HG02870 (cell line): ENCODE measurements around the gene RSL1D1.
"Not testable (repeated sequence)": the region's sequence is repeated elsewhere in the genome, so short reads cannot be mapped to it uniquely, and the experiment has no call there.

Experiments
- ATAC-seq: cut with Tn5 transposase; IDR thresholded peaks from one replicate; pipeline ENCODE4 v1.9.1; 2021; ENCODE audit warnings: mild to moderate bottlenecking, moderate library complexity; ENCODE audit not compliant: unreplicated experiment

Gene RSL1D1

GRCh38 chr16:11799509-11800381 lies 51.6 kb downstream of the RSL1D1 start:
- no peak for ATAC-seq

GRCh38 chr16:11799017-11799381 lies 52.3 kb downstream of the RSL1D1 start:
- no peak for ATAC-seq

DNA sequence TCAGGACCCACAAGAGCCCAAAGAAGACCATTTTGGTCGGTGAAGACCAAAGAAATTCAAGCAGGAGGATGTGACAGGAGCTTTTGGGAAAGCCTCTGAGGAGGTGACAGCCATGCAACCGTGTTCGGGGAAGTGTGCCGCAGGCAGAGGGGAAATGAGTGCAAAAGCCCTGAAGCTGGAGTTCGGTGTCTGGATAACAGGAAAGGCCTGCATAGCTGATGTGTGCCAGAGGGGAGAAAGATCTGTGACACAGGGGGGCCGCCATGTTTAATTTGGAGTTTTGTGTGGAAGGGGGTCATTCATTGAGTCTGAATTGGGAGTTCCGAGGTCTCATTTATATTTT lies 53.4 kb downstream of the RSL1D1 start:
- ATAC-seq = no peak

- peak; percentile 86 for ATAC-seq
Measured at GRCh38 chr16:11797166-11797956, 54.0 kb downstream of the RSL1D1 start, which contains the start of gene ZC3H7A. TSS of gene ZC3H7A (minus strand) at chr16:11797258. CDS start at chr16:11782354, 14,904 bp downstream.

DNA sequence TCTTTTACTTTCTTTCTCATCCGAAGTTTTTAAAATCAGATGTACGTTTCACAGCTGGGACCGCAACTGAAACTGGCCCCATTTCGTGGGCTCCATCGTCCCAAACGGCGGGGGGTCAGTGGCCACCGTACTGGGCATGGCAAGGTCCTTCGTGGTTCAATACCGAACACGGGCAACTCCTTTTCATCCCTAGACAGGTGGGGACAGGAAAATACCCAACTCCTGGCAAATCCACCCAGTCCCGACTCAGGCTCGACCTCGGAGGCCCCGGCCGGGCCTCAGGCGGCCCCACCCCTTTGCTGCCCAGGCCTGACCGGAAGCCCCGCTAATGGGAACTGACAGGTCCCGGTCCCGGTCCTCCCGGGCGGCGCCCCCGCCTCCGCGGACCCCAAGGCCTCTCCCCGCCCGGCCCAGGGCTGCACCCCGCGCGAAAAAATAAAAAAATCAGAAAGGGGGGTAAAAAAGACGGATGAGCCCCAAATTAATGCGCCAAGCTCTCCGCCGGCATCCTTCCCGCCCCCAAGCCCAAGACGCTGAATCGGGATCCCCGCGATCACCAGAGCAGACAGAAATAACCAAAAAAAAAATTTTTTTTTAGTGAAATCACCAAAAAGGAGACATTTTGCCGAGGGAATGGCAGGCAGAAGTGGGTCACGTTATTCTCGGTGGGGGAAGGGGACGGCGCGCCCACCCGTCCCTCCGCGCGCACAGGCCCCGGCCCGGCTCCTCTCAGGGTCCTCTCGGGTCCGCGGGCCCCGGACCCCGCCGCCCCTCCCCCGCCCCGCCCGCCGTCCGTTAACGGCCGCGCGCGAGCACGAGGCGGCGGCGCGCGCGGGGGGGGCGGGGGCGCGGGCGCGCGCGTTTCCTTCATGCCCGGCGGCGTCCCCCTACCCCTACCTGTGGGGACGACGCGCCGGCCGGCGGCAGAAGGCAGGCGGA lies 54.8 kb downstream of the RSL1D1 start:
- ATAC-seq = peak; percentile 5

DNA sequence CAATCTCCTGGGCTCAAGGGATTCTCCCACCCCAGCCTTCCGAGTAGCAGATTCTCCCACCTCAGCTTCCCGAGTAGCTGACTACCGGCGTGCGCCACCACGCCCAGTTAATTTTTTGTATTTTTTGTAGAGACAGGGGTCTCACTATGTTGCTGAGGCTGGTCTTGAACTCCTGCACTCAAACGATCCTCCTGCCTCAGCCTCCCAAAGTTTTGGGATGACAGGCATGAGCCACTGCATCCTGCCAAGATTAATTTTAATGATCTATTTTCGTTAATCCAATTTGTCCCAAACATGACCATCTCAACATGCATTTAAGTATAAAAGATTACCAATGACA lies 55.5 kb downstream of the RSL1D1 start:
- ATAC-seq = no peak

- no peak for ATAC-seq
Measured at GRCh38 chr16:11794996-11795886, 56.1 kb downstream of the RSL1D1 start.

GRCh38 chr16:11794447-11794846 lies 56.9 kb downstream of the RSL1D1 start:
- no peak for ATAC-seq

GRCh38 chr16:11793840-11794239 lies 57.5 kb downstream of the RSL1D1 start:
- ATAC-seq = no peak

DNA sequence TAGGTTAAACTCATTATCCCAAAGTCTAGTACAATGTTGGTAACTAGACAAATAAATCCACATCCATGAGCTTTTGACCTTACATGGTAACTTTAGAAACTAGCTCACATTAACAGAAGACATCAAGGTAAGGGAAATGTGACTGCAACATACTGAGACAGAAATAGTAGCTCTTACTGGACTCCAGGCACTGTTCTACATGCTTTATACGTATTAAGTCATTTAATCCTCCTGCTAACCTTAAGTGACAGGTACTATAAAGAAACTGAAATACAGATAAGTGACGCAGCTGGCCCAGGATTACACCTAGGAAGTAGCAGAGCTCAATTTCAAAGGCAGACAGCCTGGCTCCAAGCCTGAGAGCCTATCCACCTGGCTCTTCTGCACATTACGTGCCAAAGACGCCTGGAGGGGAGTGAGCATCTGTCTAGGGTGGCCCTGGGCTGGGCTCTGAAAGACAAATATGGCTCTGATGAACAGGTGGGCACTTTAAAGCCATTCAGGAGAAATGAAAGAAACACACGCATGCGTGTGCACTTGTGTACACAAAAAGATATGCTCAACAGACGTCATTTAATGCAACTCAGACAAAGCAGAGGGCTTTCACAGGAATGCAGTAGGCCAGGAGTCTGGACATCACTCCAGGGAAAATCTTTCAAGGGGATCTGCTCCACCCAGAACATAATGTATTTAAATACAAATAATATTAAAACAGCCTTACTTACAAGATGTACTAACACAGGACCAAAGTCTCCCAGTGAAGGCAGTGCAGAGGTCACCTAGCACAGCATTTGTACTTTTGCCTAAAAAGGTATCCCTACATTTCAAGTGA lies 58.7 kb downstream of the RSL1D1 start:
- no peak for ATAC-seq

- no peak for ATAC-seq
Measured at GRCh38 chr16:11791144-11791828, 60.1 kb downstream of the RSL1D1 start.

DNA sequence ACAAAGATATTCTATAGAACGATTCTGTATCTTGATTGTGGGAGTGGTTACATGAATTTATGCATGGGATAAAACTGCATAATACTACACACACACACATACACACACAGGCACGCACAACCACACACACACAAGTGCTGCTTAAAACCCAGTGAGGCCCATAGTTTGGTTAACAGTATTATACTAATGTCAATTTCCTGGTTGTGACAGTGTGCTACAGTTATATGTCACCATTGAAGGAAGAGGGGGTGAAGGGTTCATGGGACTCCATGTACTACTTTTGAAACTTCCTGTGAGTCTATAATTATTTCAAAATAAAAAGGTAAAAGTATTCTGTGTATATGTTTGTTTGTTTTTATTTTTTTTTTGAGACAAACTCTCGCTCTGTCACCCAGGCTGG lies 62.4 kb downstream of the RSL1D1 start:
- ATAC-seq = no peak

DNA sequence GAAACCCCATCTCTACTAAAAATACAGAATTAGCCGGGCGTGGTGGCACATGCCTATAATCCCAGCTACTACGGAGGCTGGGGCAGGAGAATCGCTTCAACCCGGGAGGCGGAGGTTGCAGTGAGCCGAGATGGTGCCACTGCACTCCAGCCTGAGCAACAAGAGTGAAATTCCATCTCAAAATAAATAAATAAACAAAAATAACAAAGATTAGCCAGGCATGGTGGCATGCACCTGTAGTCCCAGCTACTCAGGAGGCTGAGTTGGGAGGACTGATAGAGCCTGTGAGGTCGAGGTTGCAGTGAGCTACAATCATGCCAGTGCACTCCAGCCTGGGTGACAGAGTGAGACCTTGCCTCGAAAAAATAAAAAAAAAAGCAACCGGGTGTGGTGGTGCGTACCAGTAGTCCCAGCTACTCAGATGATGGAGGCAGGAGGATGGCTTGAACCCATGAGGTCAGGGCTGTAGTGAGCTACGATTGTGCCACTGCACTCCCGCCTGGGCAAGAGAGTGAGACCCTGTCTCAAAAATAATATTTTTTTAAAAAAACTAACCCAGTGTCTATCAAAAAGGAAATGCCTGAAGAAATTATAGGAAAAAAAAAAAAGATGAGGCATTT lies 66.3 kb downstream of the RSL1D1 start:
- ATAC-seq = not testable (repeated sequence)

DNA sequence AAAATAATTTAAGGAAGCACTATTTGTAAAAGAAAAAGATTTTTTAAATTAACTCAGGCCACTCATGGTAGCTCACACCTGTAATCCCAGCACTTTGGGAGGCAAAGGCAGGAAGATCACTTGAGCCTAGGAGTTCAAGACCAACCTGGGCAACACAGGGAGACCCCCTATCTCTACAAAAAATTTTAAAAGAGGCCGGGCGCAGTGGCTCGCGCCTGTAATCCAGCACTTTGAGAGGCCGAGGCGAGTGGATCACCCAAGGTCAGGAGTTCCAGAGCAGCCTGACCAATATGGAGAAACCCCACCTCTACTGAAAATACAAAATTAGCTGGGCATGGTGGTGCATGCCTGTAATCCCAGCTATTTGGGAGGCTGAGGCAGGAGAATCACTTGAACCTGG lies 67.0 kb downstream of the RSL1D1 start:
- not testable (repeated sequence) for ATAC-seq

DNA sequence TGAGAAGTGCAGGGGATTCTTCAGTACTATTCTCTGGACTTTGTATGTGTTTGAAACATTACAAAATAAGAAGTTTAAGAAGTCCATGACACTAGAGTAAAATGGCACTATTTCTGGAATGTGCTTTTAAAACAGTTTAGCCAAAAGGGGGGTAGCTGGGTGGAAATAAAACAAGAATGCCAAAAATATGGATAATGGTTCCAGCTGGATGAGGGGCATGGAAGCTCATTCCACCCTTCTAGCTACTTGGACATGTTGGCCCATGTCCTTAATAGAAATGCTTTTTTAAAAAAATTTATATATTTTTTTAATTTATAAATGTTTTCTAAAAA lies 67.3 kb downstream of the RSL1D1 start:
- no peak for ATAC-seq
